ENCODE data around the gene HSPA8. TPM values are rescaled to one million over a fixed set of nuclear protein-coding genes. Genes with fewer than 3 reads are reported as not detected.

Gene HSPA8
- total and polyA plus RNA-seq, 2 of the 8 experiments (the other 6 are each of a cell fraction or from before 2014, with no cell fraction given): 1,491 to 2,155 TPM

DNA sequence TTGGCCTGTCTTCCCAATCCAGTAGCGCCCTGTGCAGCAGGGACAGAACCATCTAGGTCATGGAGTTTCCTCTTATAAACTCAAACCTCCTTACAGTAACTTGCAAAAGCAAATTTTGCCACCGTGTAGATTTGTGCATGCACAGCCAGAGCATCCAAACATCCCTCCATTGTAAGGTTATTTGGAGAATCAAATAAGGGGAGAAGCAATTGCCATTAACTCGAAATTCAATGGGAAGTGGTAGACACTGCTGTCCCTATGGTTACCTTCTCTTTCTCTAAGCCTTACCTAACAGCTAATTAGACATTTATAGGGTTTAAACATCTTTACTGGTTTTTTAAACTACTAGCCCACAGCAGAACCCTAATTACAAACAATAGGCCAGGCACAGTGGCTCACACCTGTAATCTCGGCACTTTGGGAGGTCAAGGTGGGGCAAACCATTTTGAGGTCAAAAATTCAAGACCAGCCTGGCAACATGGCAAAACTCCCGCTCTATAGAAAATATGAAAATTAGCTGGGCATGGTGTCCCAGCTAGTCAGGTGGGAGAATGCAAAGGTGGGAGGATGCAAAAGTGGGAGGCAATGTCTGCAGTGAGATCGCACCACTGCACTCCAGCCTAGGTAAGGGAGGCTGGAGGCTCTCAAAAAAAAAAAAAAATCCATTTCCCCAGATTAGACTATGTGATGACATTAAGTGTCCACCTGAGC, 6.6 kb downstream of the HSPA8 start:
- Histone ChIP-seq H3K23me2 (ENCODE audit: low read depth, low read length) (no peaks in the 10 kb centered on the region), H3K18ac (ENCODE audit: extremely low read depth, low read length) (no peak overlapping the region), H3K4ac (replicated peaks; ENCODE audit: insufficient read length, low read depth, low read length) (no peak overlapping the region), H3K79me2 (ENCODE audit: control insufficient read depth in 1 of 2, insufficient read depth in 2 of 2, low read length in 2 of 2) (peaks cover 0 to 20% of the 10 kb centered on the region in 2 experiments; a peak in 3 of 4 replicates), H3K27me3 (replicated peaks in 1 of 4; ENCODE audit: control insufficient read depth in 3 of 4, extremely low read depth in 1 of 4, insufficient read depth in 3 of 4, low read length in 3 of 4) (no peaks in the 10 kb centered on the region), H2BK20ac (ENCODE audit: low read length) (no peak overlapping the region), H4K5ac (ENCODE audit: insufficient read length, low read depth, low read length) (no peak overlapping the region), H3K4me1 (replicated peaks in 1 of 4; ENCODE audit: control insufficient read depth in 3 of 4, insufficient read depth in 4 of 4, low read length in 3 of 4) (peaks cover 0 to 5% (median 3%) of the 10 kb centered on the region in 4 experiments; a peak in 4 of 7 replicates), H3K9me3 (ENCODE audit: insufficient read depth in 2 of 2, low read depth in 1 of 2, low read length in 1 of 2) (no peaks in the 10 kb centered on the region), H3K79me1 (ENCODE audit: low read depth, low read length) (no peaks in the 10 kb centered on the region; the same call in 1 of the 2 replicates), H3K14ac (ENCODE audit: insufficient read length) (no peak overlapping the region), H2BK5ac (ENCODE audit: low read depth, low read length) (no peak overlapping the region), H2AK5ac (ENCODE audit: low read depth, low read length) (no peak overlapping the region), H4K91ac (replicated peaks; ENCODE audit: insufficient read length, low read length) (no peak overlapping the region), H3K36me3 (ENCODE audit: control insufficient read depth in 2 of 4, insufficient read depth in 4 of 4, low read length in 3 of 4) (peaks cover 25 to 57% (median 48%) of the 10 kb centered on the region in 4 experiments), H2AFZ (ENCODE audit: low read length) (no peak overlapping the region), H2BK15ac (ENCODE audit: low read length) (no peak overlapping the region), H2BK120ac (replicated peaks; ENCODE audit: low read depth, low read length) (no peak overlapping the region), H4K8ac (ENCODE audit: extremely low read depth, insufficient read depth, low read length) (no peak overlapping the region), H2BK12ac (ENCODE audit: low read depth, low read length) (no peak overlapping the region), H3K23ac (ENCODE audit: insufficient read length) (no peak overlapping the region), H3K56ac (replicated peaks; ENCODE audit: insufficient read length, low read depth, low read length) (no peak overlapping the region), H3K4me2 (ENCODE audit: insufficient read depth in 1 of 2, low read depth in 2 of 2, low read length in 2 of 2) (no peak overlapping the region), H4K20me1 (replicated peaks in 1 of 2; ENCODE audit: control insufficient read depth in 1 of 2, insufficient read depth in 2 of 2, low read length in 2 of 2) (peaks cover 21% of the 10 kb centered on the region in 2 experiments), H3K27ac (ENCODE audit: low read depth, low read length) (no peak overlapping the region), H3K9ac (replicated peaks in 1 of 4; ENCODE audit: extremely low read depth in 1 of 4, low read depth in 3 of 4, low read length in 3 of 4) (no peak overlapping the region), H3K4me3 (ENCODE audit: extremely low read depth in 1 of 4, insufficient read depth in 2 of 4, low read depth in 3 of 4, low read length in 4 of 4) (no peak overlapping the region)
- TF ChIP-seq KDM1A (IDR thresholded peaks at IDR 0.05; ENCODE audit: borderline replicate concordance, low read length): no peak
- peak in 1 of 2 experiments; percentile 37; a peak in 1 of 3 replicates for TF ChIP-seq POLR2A (IDR thresholded peaks at IDR 0.05; ENCODE audit: control extremely low read depth in 1 of 2, low read depth in 2 of 2, low read length in 2 of 2)
- peak; percentile 40; the same call in 1 of the 2 replicates for TF ChIP-seq POLR2AphosphoS5 (IDR thresholded peaks at IDR 0.05; ENCODE audit: low read depth, low read length)
- FAIRE-seq: no peak
- no peak for DNase-seq (ENCODE audit: low read depth in 1 of 2, low spot score in 2 of 2)
- 86% methylated on average over 6 of the region's 6 CpGs; no CpG with 5 or more reads in 1 of the 2 experiments for WGBS, 2 experiments (ENCODE audit: extremely low coverage in 1 of 2, insufficient coverage in 1 of 2, insufficient read length in 1 of 2, insufficient replicate concordance in 2 of 2, low coverage in 1 of 2, low lambda C conversion rate in 2 of 2, missing lambda C conversion rate in 1 of 2)
- ChIA-PET POLR2A (ENCODE audit: partially characterized antibody) (interaction anchor here (1.0 to 2.5 kb wide), 4 partner anchors 10 to 192 kb away, joined by 3 to 11 read pairs (median 8); no protein-coding TSS in a partner anchor), CTCF (ENCODE audit: partially characterized antibody) (interaction anchor here (0.6 to 5.5 kb wide), 34 partner anchors 8 to 451 kb away, joined by 3 to 58 read pairs (median 5); partner anchors contain the start of gene BSX)
